ENCODE data around the gene ADAD2. TPM values are rescaled to one million over a fixed set of nuclear protein-coding genes. Genes with fewer than 3 reads are reported as not detected.

ADAD2 gene
- not detected in 2 replicates for total RNA-seq

GRCh38 chr16:84190731-84191388, at the start of gene ADAD2:
Gene ADAD2, plus strand, starts transcription at chr16:84191157. Its CDS starts 74 bp downstream, at chr16:84191231.
- DNase-seq (ENCODE audit: low read depth in 2 of 2) = peak in 1 of 2 donors; percentile 17

- DNase-seq (ENCODE audit: low read depth in 2 of 2) = no peak
These were observed 47.9 kb upstream of the ADAD2 start for GRCh38 chr16:84143081-84143480.

GRCh38 chr16:84143784-84144199, 47.2 kb upstream of the ADAD2 start:
- peak; percentile 17 to 51 for DNase-seq (ENCODE audit: low read depth in 2 of 2)

GRCh38 chr16:84144209-84144858, 46.6 kb upstream of the ADAD2 start:
- peak in 1 of 2 donors; percentile 47 for DNase-seq (ENCODE audit: low read depth in 2 of 2)

GRCh38 chr16:84144859-84145639, 45.9 kb upstream of the ADAD2 start, which contains the start of the genes DNAAF1 and HSDL1:
Gene DNAAF1, plus strand, starts transcription at chr16:84145308. Its CDS starts 133 bp downstream, at chr16:84145441.
Gene HSDL1, minus strand, starts transcription at chr16:84145177. Its CDS starts 13,856 bp downstream, at chr16:84131321.
- peak; percentile 69 to 86 for DNase-seq (ENCODE audit: low read depth in 2 of 2)

GRCh38 chr16:84150926-84151325, 40.0 kb upstream of the ADAD2 start:
- DNase-seq (ENCODE audit: low read depth in 2 of 2) = no peak

- no peak for DNase-seq (ENCODE audit: low read depth in 2 of 2)
These were observed 37.2 kb upstream of the ADAD2 start for GRCh38 chr16:84153660-84154214.

GRCh38 chr16:84155226-84155625, 35.7 kb upstream of the ADAD2 start:
- no peak for DNase-seq (ENCODE audit: low read depth in 2 of 2)

GRCh38 chr16:84155771-84156170, 35.2 kb upstream of the ADAD2 start:
- DNase-seq (ENCODE audit: low read depth in 2 of 2) = no peak

- no peak for DNase-seq (ENCODE audit: low read depth in 2 of 2)
These were observed 34.6 kb upstream of the ADAD2 start for GRCh38 chr16:84156342-84156784.

- DNase-seq (ENCODE audit: low read depth in 2 of 2) = no peak
These were observed 31.9 kb upstream of the ADAD2 start for GRCh38 chr16:84159007-84159406.

GRCh38 chr16:84159800-84160199, 31.2 kb upstream of the ADAD2 start:
- no peak for DNase-seq (ENCODE audit: low read depth in 2 of 2)

GRCh38 chr16:84161037-84161436, 29.9 kb upstream of the ADAD2 start:
- DNase-seq (ENCODE audit: low read depth in 2 of 2) = no peak

GRCh38 chr16:84161801-84162200, 29.2 kb upstream of the ADAD2 start:
- no peak for DNase-seq (ENCODE audit: low read depth in 2 of 2)

- DNase-seq (ENCODE audit: low read depth in 2 of 2) = no peak
These were observed 25.2 kb upstream of the ADAD2 start for GRCh38 chr16:84165746-84166145.

GRCh38 chr16:84166796-84167695, 23.9 kb upstream of the ADAD2 start:
- DNase-seq (ENCODE audit: low read depth in 2 of 2) = no peak

- DNase-seq (ENCODE audit: low read depth in 2 of 2) = no peak
These were observed 21.1 kb upstream of the ADAD2 start for GRCh38 chr16:84169765-84170310.

GRCh38 chr16:84174396-84174795, 16.6 kb upstream of the ADAD2 start:
- no peak for DNase-seq (ENCODE audit: low read depth in 2 of 2)

- peak in 1 of 2 donors; percentile 26 for DNase-seq (ENCODE audit: low read depth in 2 of 2)
These were observed 15.4 kb upstream of the ADAD2 start for GRCh38 chr16:84175350-84176081.

Data from dermis microvascular lymphatic vessel endothelial cell (primary cell).